Amygdala (tissue), 56 donors: Measurements from ENCODE around the gene RNF175.

Experiments
- DNase-seq, 56 donors: peaks; one replicate each; lab custom pipeline; 2025; lab: John Stamatoyannopoulos, UW

Gene RNF175

GRCh38 chr4:153785910-153786721 is 26.3 kb upstream of the RNF175 start:
- no peak for DNase-seq

- no peak for DNase-seq
Measured at GRCh38 chr4:153784166-153784699, 24.4 kb upstream of the RNF175 start.

- no peak for DNase-seq
Measured at GRCh38 chr4:153782581-153782980, 22.8 kb upstream of the RNF175 start.

- DNase-seq = no peak
Measured at GRCh38 chr4:153781717-153782416, 22.0 kb upstream of the RNF175 start.

GRCh38 chr4:153781280-153781679 is 21.5 kb upstream of the RNF175 start:
- DNase-seq = no peak

- DNase-seq = no peak
Measured at GRCh38 chr4:153780876-153781275, 21.1 kb upstream of the RNF175 start.

- no peak for DNase-seq
Measured at GRCh38 chr4:153780221-153780620, 20.4 kb upstream of the RNF175 start.

GRCh38 chr4:153778383-153778782 is 18.6 kb upstream of the RNF175 start:
- no peak for DNase-seq

- no peak for DNase-seq
Measured at GRCh38 chr4:153777421-153777820, 17.6 kb upstream of the RNF175 start.

- DNase-seq = no peak
Measured at GRCh38 chr4:153776601-153777000, 16.8 kb upstream of the RNF175 start.

GRCh38 chr4:153773236-153773690 is 13.4 kb upstream of the RNF175 start:
- no peak for DNase-seq

GRCh38 chr4:153771046-153771445 is 11.2 kb upstream of the RNF175 start:
- DNase-seq = no peak

- no peak for DNase-seq
Measured at GRCh38 chr4:153766758-153767157, 6.9 kb upstream of the RNF175 start.

GRCh38 chr4:153765894-153766293 is 6.1 kb upstream of the RNF175 start:
- no peak for DNase-seq

- no peak for DNase-seq
Measured at GRCh38 chr4:153764601-153765368, 5.0 kb upstream of the RNF175 start.

- no peak for DNase-seq
Measured at GRCh38 chr4:153763404-153763803, 3.6 kb upstream of the RNF175 start.

- peak in 2 of 56 donors; percentile 7 to 12 for DNase-seq
Measured at GRCh38 chr4:153758688-153759406, 977 bp downstream of the RNF175 start.

- DNase-seq = no peak
Measured at GRCh38 chr4:153758136-153758535, 1.7 kb downstream of the RNF175 start.

GRCh38 chr4:153757407-153757806 is 2.4 kb downstream of the RNF175 start:
- peak in 1 of 56 donors; percentile 7 for DNase-seq

- DNase-seq = no peak
Measured at GRCh38 chr4:153755186-153755585, 4.6 kb downstream of the RNF175 start.
